Tibial artery (tissue), 4 donors: Measurements from ENCODE around the gene ANKHD1.

Experiments
- DNase-seq, 2 donors: peaks; one replicate each; pipeline ENCODE4 v3.0.0-alpha.2; 2019
- H3K27ac ChIP-seq, 2 donors: fragments of 200-600 bp; sonication (generic) in 1 of 2; 1 replicate in 1 of 2; 2 replicates in 1 of 2; pipeline ENCODE4 v1.5.1; 2018 to 2019; ENCODE audit warnings: mild to moderate bottlenecking in 1 of 2
- H3K27me3 ChIP-seq, 2 donors: fragments of 200-600 bp; sonication (generic) in 1 of 2; one replicate each; pipeline versions ENCODE4 v1.5.1 to v1.6.0; 2016 to 2019
- H3K36me3 ChIP-seq, 3 donors: fragments of 200-600 bp; sonication (generic) in 2 of 3; one replicate each; pipeline ENCODE4 v1.5.1; 2016 to 2019; ENCODE audit warnings: mild to moderate bottlenecking in 2 of 3
- H3K4me1 ChIP-seq, 4 donors: fragments of 200-600 bp; sonication (generic) in 2 of 4; 1 replicate in 3 of 4; 2 replicates in 1 of 4; pipeline ENCODE4 v1.5.1; 2016 to 2019
- H3K4me3 ChIP-seq, 2 donors: fragments of 200-600 bp; sonication (generic) in 1 of 2; 1 replicate in 1 of 2; 2 replicates in 1 of 2; pipeline ENCODE4 v1.5.1; 2018 to 2019; ENCODE audit warnings: mild to moderate bottlenecking in 2 of 2
- H3K9me3 ChIP-seq, 3 donors: fragments of 200-600 bp; sonication (generic) in 1 of 3; one replicate each; pipeline ENCODE4 v1.5.1; 2016 to 2019
- intact Hi-C: fragments of 100-400 bp; cut with DNase I; formaldehyde crosslinking; loops from one replicate; pipeline ENCODE4 v1.15.0; 2023; ENCODE audit warnings: low total_unique reads
- TF ChIP-seq, protein P1 (sequence below), 2 experiments: fragments of 200-600 bp in 1 of 2; fragments of 450-650 bp in 1 of 2; IDR thresholded peaks; one replicate each; pipeline ENCODE4 v1.5.1; 2017 to 2019; ENCODE audit warnings: antibody characterized with exemption in 2 of 2, mild to moderate bottlenecking in 1 of 2, moderate library complexity in 1 of 2

The ANKHD1 gene

DNA sequence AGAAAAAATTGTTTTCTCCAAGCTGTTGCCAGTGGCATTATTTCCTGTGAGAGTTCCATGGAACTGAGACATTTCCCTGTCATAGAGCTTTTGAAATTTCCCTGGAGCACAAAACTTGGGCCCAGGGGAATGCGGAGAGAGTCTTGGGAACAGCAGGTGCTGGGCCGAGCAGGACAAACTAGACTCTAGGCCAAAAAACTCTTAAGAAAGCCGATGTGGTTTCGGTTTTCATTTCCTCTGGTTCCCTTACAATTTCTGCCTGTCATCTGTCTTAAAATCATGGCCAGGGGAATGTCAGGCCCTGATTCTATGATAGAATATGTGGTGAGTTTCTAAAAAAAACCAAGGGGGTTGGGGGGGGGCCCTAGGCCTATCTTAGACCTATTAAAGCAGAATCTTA is 167.6 kb downstream of the ANKHD1 start:
- Histone ChIP-seq H3K4me1 (peaks cover 0 to 42% (median 26%) of the 10 kb centered on the region in 4 donors), H3K4me3 (no peak overlapping the region), H3K27me3 (no peaks in the 10 kb centered on the region), H3K27ac (peak overlapping the region; percentile 49 to 64), H3K36me3 (peaks cover 8 to 43% (median 34%) of the 10 kb centered on the region in 3 donors), H3K9me3 (no peaks in the 10 kb centered on the region)
- DNase-seq, result no peak
- intact Hi-C loops, result loop anchor here (10.0 kb wide), 2 partner anchors 146 to 164 kb away; partner anchors contain the start of gene ANKHD1
- TF ChIP-seq, protein P1, sequence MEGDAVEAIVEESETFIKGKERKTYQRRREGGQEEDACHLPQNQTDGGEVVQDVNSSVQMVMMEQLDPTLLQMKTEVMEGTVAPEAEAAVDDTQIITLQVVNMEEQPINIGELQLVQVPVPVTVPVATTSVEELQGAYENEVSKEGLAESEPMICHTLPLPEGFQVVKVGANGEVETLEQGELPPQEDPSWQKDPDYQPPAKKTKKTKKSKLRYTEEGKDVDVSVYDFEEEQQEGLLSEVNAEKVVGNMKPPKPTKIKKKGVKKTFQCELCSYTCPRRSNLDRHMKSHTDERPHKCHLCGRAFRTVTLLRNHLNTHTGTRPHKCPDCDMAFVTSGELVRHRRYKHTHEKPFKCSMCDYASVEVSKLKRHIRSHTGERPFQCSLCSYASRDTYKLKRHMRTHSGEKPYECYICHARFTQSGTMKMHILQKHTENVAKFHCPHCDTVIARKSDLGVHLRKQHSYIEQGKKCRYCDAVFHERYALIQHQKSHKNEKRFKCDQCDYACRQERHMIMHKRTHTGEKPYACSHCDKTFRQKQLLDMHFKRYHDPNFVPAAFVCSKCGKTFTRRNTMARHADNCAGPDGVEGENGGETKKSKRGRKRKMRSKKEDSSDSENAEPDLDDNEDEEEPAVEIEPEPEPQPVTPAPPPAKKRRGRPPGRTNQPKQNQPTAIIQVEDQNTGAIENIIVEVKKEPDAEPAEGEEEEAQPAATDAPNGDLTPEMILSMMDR (IDR thresholded peaks at IDR 0.05), result no peak

DNA sequence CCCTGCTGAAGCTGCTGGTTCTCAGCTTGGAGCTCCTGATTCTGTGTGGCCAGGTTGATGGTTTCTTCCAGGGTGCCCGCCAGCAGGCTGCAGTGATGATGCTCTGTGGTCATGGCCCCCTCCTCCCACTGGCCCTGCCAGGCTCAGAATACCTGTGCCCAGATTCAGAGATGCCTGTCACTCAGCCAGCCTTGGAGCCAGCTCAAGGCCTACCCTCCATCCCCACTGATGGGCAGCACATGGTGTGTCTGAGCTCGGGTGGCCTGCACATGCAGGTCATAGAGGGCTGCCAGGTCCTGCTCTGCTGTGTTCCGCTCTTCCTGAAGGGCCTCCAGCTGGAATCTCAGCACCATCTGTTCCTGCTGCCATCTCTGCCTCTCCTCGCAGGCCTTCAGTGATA is 168.4 kb downstream of the ANKHD1 start:
- H3K27me3 ChIP-seq, result no peaks in the 10 kb centered on the region
- H3K4me3 ChIP-seq, result no peak overlapping the region
- H3K4me1 ChIP-seq, result peaks cover 0 to 44% (median 26%) of the 10 kb centered on the region in 4 donors
- no peaks in the 10 kb centered on the region for H3K9me3 ChIP-seq
- H3K27ac ChIP-seq, result peak overlapping the region; percentile 49 to 64
- intact Hi-C loops, result no loop called here
- TF ChIP-seq, protein P1 (IDR thresholded peaks at IDR 0.05), result no peak
- peaks cover 8 to 43% (median 34%) of the 10 kb centered on the region in 3 donors for H3K36me3 ChIP-seq
- DNase-seq, result no peak

DNA sequence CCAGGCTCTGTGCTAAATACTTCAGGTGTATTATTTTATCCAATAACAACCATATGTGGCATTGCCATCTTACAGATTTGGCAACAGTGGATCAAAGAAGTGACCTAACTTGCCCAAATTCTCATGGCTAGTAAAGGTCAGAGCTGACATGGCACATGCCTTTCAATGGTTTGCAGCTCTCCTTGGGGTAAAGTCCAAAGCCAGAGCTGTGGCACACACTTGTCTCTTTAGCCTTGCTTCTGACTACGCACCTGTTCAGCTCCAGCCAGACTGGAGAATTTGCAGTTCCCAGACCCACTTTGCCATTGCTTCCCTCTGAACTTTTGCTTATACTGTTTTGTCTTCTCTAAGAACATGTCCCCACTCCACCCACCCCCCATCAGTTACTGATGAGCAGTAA is 168.9 kb downstream of the ANKHD1 start:
- Histone ChIP-seq H3K4me3 (no peak overlapping the region), H3K9me3 (no peaks in the 10 kb centered on the region), H3K36me3 (peaks cover 8 to 43% (median 34%) of the 10 kb centered on the region in 3 donors), H3K27me3 (no peaks in the 10 kb centered on the region), H3K27ac (peak overlapping the region in 1 of 2 donors; percentile 50), H3K4me1 (peaks cover 0 to 42% (median 22%) of the 10 kb centered on the region in 4 donors)
- no peak for DNase-seq
- intact Hi-C loops, result no loop called here
- TF ChIP-seq, protein P1 (IDR thresholded peaks at IDR 0.05), result no peak

DNA sequence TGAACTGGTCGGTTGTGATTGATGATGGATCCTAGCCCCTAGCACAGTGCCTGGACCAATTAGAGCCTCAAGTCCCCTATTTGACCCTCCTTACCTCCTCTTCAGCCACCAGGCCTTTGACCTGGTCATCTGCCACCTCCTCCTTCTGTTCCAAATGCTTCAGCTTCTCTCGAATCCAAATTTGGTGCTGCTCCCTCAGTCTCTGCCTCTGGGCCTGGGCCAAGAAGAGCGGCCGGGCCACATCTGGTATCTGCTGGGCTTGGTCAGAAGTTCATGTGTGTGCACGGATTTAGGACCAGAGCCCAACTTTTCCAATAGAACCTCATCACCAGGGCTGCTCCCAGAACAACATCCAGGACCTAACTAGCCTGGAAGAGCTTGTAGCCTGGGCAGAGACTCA is 169.5 kb downstream of the ANKHD1 start:
- Histone ChIP-seq H3K27me3 (no peaks in the 10 kb centered on the region), H3K36me3 (peaks cover 8 to 42% (median 34%) of the 10 kb centered on the region in 3 donors), H3K4me3 (no peak overlapping the region), H3K27ac (peak overlapping the region in 1 of 2 donors; percentile 50), H3K9me3 (no peaks in the 10 kb centered on the region), H3K4me1 (peaks cover 0 to 36% (median 16%) of the 10 kb centered on the region in 4 donors)
- no peak for DNase-seq
- intact Hi-C loops, result no loop called here
- TF ChIP-seq, protein P1 (IDR thresholded peaks at IDR 0.05), result no peak

DNA sequence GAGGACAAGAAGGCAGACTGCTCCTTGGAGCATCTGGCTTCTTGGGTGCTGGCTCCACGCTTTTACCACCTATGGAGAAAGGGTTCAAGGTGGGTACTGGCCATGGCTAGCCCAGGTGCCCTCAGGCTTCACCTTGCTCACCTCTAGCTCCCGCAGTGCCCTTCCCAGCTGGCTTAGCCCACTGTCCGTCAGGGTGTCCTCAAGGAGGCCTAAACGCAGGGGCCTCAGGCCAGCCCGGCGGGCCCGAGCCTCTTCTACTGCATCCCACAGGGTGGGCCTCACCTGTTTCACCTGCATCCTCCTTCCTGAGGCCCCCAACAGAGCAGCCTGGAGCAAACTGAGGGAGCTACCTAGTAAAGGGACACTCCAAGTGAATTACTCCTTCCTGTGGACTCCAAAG is 172.1 kb downstream of the ANKHD1 start:
- DNase-seq, result no peak
- no peak overlapping the region for H3K27ac ChIP-seq
- no peaks in the 10 kb centered on the region for H3K9me3 ChIP-seq
- H3K36me3 ChIP-seq, result peaks cover 0 to 16% (median 11%) of the 10 kb centered on the region in 3 donors
- TF ChIP-seq, protein P1 (IDR thresholded peaks at IDR 0.05), result no peak
- peaks cover 0 to 14% (median 6%) of the 10 kb centered on the region in 4 donors for H3K4me1 ChIP-seq
- intact Hi-C loops, result no loop called here
- no peak overlapping the region for H3K4me3 ChIP-seq
- no peaks in the 10 kb centered on the region for H3K27me3 ChIP-seq

DNA sequence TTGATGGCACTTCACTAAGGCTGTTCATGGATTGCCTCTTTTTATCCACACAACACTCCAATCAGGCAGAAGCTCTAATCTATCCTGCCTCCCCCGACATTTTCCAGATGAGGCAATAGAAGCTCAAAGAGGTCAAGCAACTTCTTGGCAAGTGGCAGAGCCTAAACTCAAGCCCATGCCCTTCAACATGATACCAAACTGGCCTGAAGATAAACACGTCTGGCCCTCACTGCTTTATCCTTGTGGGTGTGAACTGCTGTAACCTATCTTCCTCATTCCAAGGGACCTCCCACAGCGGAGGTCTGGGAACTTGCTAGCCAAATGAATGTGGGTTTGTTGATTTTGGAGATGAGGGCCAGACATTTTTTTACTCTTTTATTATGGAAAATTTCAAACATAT is 172.5 kb downstream of the ANKHD1 start:
- H3K36me3 ChIP-seq, result peaks cover 0 to 15% (median 7%) of the 10 kb centered on the region in 3 donors
- H3K4me1 ChIP-seq, result peaks cover 0 to 10% (median 4%) of the 10 kb centered on the region in 4 donors
- no peaks in the 10 kb centered on the region for H3K27me3 ChIP-seq
- TF ChIP-seq, protein P1 (IDR thresholded peaks at IDR 0.05), result no peak
- H3K4me3 ChIP-seq, result no peak overlapping the region
- H3K9me3 ChIP-seq, result no peaks in the 10 kb centered on the region
- intact Hi-C loops, result no loop called here
- DNase-seq, result no peak
- H3K27ac ChIP-seq, result no peak overlapping the region
